Posterior vena cava (tissue), 2 donors: ENCODE data around the gene EPHB1. TPM values are rescaled to one million over a fixed set of nuclear protein-coding genes. Genes with fewer than 3 reads are reported as not detected.

Experiments
- DNase-seq: peaks from one replicate; pipeline ENCODE4 v3.0.0-alpha.2; 2020; ENCODE audit warnings: low spot score
- intact Hi-C, 2 donors: fragments of 100-400 bp; cut with DNase I; formaldehyde crosslinking; loops; one replicate each; pipeline versions ENCODE4 v1.14.1 to v1.14.2; 2022 to 2023
- total RNA-seq, 2 donors: library from RNA; stranded (reverse); fragmentation: NEBNext Ultra II Directional; extraction: Animal tissue kit (Norgen Biotek cat#: 25700); gene quantifications; one replicate each; pipeline ENCODE4 v1.2.1, GENCODE V29; 2021
- donor health status: DM: yes; HTN: yes; CAD: no.
- donor health status: DM: yes; HTN: yes; CAD: no.

Gene EPHB1
- total RNA-seq, 2 donors from 2014 or later: 3.7 TPM

GRCh38 chr3:135182364-135182998 lies 387.4 kb downstream of the EPHB1 start:
- no peak for DNase-seq
- intact Hi-C loops: loop anchor here in 1 of 2 donors (10.0 kb wide), 1 partner anchor 58 kb away; no protein-coding TSS in a partner anchor

GRCh38 chr3:135190658-135191057 lies 395.6 kb downstream of the EPHB1 start:
- intact Hi-C loops: no loop called here
- no peak for DNase-seq

- intact Hi-C loops: no loop called here
- no peak for DNase-seq
Observed at GRCh38 chr3:135191708-135192107, 396.6 kb downstream of the EPHB1 start.

- DNase-seq: no peak
- intact Hi-C loops: no loop called here
Observed at GRCh38 chr3:135192929-135193328, 397.9 kb downstream of the EPHB1 start.

GRCh38 chr3:135197246-135197645 lies 402.2 kb downstream of the EPHB1 start:
- DNase-seq: no peak
- intact Hi-C loops: no loop called here

GRCh38 chr3:135197856-135198255 lies 402.8 kb downstream of the EPHB1 start:
- intact Hi-C loops: no loop called here
- DNase-seq: no peak

- intact Hi-C loops: no loop called here
- DNase-seq: no peak
Observed at GRCh38 chr3:135199137-135199536, 404.1 kb downstream of the EPHB1 start.

GRCh38 chr3:135203026-135203425 lies 408.0 kb downstream of the EPHB1 start:
- DNase-seq: no peak
- intact Hi-C loops: no loop called here

- no peak for DNase-seq
- intact Hi-C loops: no loop called here
Observed at GRCh38 chr3:135213213-135213612, 418.2 kb downstream of the EPHB1 start.

- intact Hi-C loops: no loop called here
- no peak for DNase-seq
Observed at GRCh38 chr3:135213822-135214221, 418.8 kb downstream of the EPHB1 start.

- no peak for DNase-seq
- intact Hi-C loops: no loop called here
Observed at GRCh38 chr3:135214400-135214799, 419.3 kb downstream of the EPHB1 start.

- intact Hi-C loops: no loop called here
- no peak for DNase-seq
Observed at GRCh38 chr3:135215516-135215915, 420.5 kb downstream of the EPHB1 start.

GRCh38 chr3:135216659-135217058 lies 421.6 kb downstream of the EPHB1 start:
- intact Hi-C loops: no loop called here

GRCh38 chr3:135217730-135218129 lies 422.7 kb downstream of the EPHB1 start:
- DNase-seq: no peak
- intact Hi-C loops: no loop called here

More at GRCh38 chr3:135216659-135217058, 421.6 kb downstream of the EPHB1 start:
- no peak for DNase-seq

- intact Hi-C loops: no loop called here
- no peak for DNase-seq
Observed at GRCh38 chr3:135218304-135218703, 423.2 kb downstream of the EPHB1 start.

GRCh38 chr3:135218782-135219181 lies 423.7 kb downstream of the EPHB1 start:
- no peak for DNase-seq
- intact Hi-C loops: no loop called here

- DNase-seq: no peak
- intact Hi-C loops: no loop called here
Observed at GRCh38 chr3:135224815-135225362, 429.8 kb downstream of the EPHB1 start.

- intact Hi-C loops: no loop called here
- no peak for DNase-seq
Observed at GRCh38 chr3:135226057-135226456, 431.0 kb downstream of the EPHB1 start.

- intact Hi-C loops: no loop called here
Observed at GRCh38 chr3:135228201-135228600, 433.1 kb downstream of the EPHB1 start.

GRCh38 chr3:135229018-135229495 lies 434.0 kb downstream of the EPHB1 start:
- DNase-seq: no peak
- intact Hi-C loops: no loop called here

More at GRCh38 chr3:135228201-135228600, 433.1 kb downstream of the EPHB1 start:
- no peak for DNase-seq

GRCh38 chr3:135231737-135232136 lies 436.7 kb downstream of the EPHB1 start:
- no peak for DNase-seq

More at GRCh38 chr3:135231737-135232136, 436.7 kb downstream of the EPHB1 start:
- intact Hi-C loops: no loop called here
